WTC11 (cell line): ENCODE results near the gene RAPGEF2. TPM values are rescaled to one million over a fixed set of nuclear protein-coding genes. Genes with fewer than 3 reads are reported as not detected.

Source experiments
- ATAC-seq: fragments of 200-7000 bp; cut with Tn5 transposase; 2 replicates; pipeline ENCODE4 v1.10.0; 2021; ENCODE audit warnings: mild to moderate bottlenecking, moderate library complexity
- CTCF ChIA-PET: fragments of 300-600 bp; sonication (Branson Sonifier 250); formaldehyde crosslinking; loops from one replicate; lab custom pipeline; 2021; ENCODE audit warnings: antibody characterized with exemption; lab: Charles Lee
- POLR2A ChIA-PET: fragments of 350-600 bp; sonication (Branson Sonifier 250); formaldehyde crosslinking; loops from one replicate; lab custom pipeline; 2021; ENCODE audit warnings: antibody characterized with exemption; lab: Charles Lee
- DNase-seq: peaks from one replicate; pipeline ENCODE4 v3.0.0; 2021; ENCODE audit warnings: low spot score
- H3K27ac Mint-ChIP-seq: 2 replicates; pipeline ENCODE4 v1.8.0; 2021; ENCODE audit warnings: mixed read lengths
- H3K27me3 Mint-ChIP-seq: 2 replicates; pipeline ENCODE4 v1.8.0; 2021; ENCODE audit warnings: low read depth, mild to moderate bottlenecking, moderate library complexity, mixed read lengths
- H3K36me3 Mint-ChIP-seq: 2 replicates; pipeline ENCODE4 v1.8.0; 2021; ENCODE audit warnings: mixed read lengths
- H3K4me1 Mint-ChIP-seq: 2 replicates; pipeline ENCODE4 v1.8.0; 2022; ENCODE audit warnings: mixed read lengths
- H3K4me3 Mint-ChIP-seq: 2 replicates; pipeline ENCODE4 v1.8.0; 2021; ENCODE audit warnings: mild to moderate bottlenecking, moderate library complexity, mixed read lengths
- H3K9me3 Mint-ChIP-seq: 2 replicates; pipeline ENCODE4 v1.8.0; 2021; ENCODE audit warnings: mixed read lengths
- CREB1 ChIP-seq: sonication (generic); formaldehyde crosslinking; IDR thresholded peaks from 2 replicates; pipeline ENCODE4 v1.8.0; 2023; ENCODE audit warnings: mild to moderate bottlenecking, missing genetic modification reagents
- CREM ChIP-seq: sonication (generic); formaldehyde crosslinking; IDR thresholded peaks from 2 replicates; pipeline ENCODE4 v1.8.1; 2022; ENCODE audit warnings: mild to moderate bottlenecking, missing genetic modification reagents, moderate library complexity
- EMX1 ChIP-seq: fragments of 250-450 bp; sonication (Bioruptor Pico); IDR thresholded peaks from 2 replicates; pipeline ENCODE4 v1.8.0; 2021; ENCODE audit warnings: mild to moderate bottlenecking
- FOXP1 ChIP-seq: sonication (generic); formaldehyde crosslinking; IDR thresholded peaks from 2 replicates; pipeline ENCODE4 v1.8.0; 2022; ENCODE audit warnings: missing genetic modification reagents, mild to moderate bottlenecking, moderate library complexity, borderline replicate concordance
- GABPB1 ChIP-seq: sonication (generic); formaldehyde crosslinking; IDR thresholded peaks from 2 replicates; pipeline ENCODE4 v1.8.1; 2023; ENCODE audit warnings: mild to moderate bottlenecking, missing genetic modification reagents
- GTF2I ChIP-seq: fragments of 250-450 bp; sonication (Bioruptor Pico); conservative IDR thresholded peaks from 2 replicates; pipeline ENCODE4 v1.4.0; 2021; ENCODE audit warnings: mild to moderate bottlenecking
- HMGA2 ChIP-seq: fragments of 250-450 bp; sonication (Bioruptor Pico); IDR thresholded peaks from 2 replicates; pipeline ENCODE4 v1.4.0; 2021; ENCODE audit warnings: mild to moderate bottlenecking, moderate library complexity
- IRF2 ChIP-seq: sonication (generic); formaldehyde crosslinking; IDR thresholded peaks from 2 replicates; pipeline ENCODE4 v1.8.0; 2022; ENCODE audit warnings: low read depth, missing genetic modification reagents, borderline replicate concordance
- JUN ChIP-seq: sonication (generic); formaldehyde crosslinking; IDR thresholded peaks from 2 replicates; pipeline ENCODE4 v1.8.0; 2023; ENCODE audit warnings: mild to moderate bottlenecking, missing genetic modification reagents
- MYBL2 ChIP-seq: sonication (generic); formaldehyde crosslinking; IDR thresholded peaks from 2 replicates; pipeline ENCODE4 v1.8.1; 2023; ENCODE audit warnings: mild to moderate bottlenecking, moderate library complexity, missing genetic modification reagents
- NFATC4 ChIP-seq: fragments of 250-450 bp; sonication (Bioruptor Pico); IDR thresholded peaks from 2 replicates; pipeline ENCODE4 v1.9.0; 2021; ENCODE audit warnings: mild to moderate bottlenecking
- NFE2L1 ChIP-seq: sonication (generic); formaldehyde crosslinking; IDR thresholded peaks from 2 replicates; pipeline ENCODE4 v1.8.1; 2023; ENCODE audit warnings: missing genetic modification reagents
- NR1H2 ChIP-seq: sonication (generic); formaldehyde crosslinking; IDR thresholded peaks from 2 replicates; pipeline ENCODE4 v1.9.0; 2021; ENCODE audit warnings: mild to moderate bottlenecking, moderate library complexity, missing genetic modification reagents
- OVOL2 ChIP-seq: fragments of 250-450 bp; sonication (Bioruptor Pico); IDR thresholded peaks from 2 replicates; pipeline ENCODE4 v1.9.0; 2021; ENCODE audit warnings: mild to moderate bottlenecking, borderline replicate concordance
- SMAD3 ChIP-seq: sonication (generic); formaldehyde crosslinking; IDR thresholded peaks from 2 replicates; pipeline ENCODE4 v1.8.0; 2022; ENCODE audit warnings: missing genetic modification reagents, mild to moderate bottlenecking, borderline replicate concordance
- SP1 ChIP-seq: sonication (generic); formaldehyde crosslinking; conservative IDR thresholded peaks from 2 replicates; pipeline ENCODE4 v1.8.1; 2022; ENCODE audit warnings: missing genetic modification reagents
- TCF7 ChIP-seq: sonication (generic); formaldehyde crosslinking; IDR thresholded peaks from 2 replicates; pipeline ENCODE4 v1.8.0; 2022; ENCODE audit warnings: mild to moderate bottlenecking, low read depth, missing genetic modification reagents, moderate library complexity
- TEAD4 ChIP-seq: sonication (generic); formaldehyde crosslinking; IDR thresholded peaks from 2 replicates; pipeline ENCODE4 v1.8.0; 2022; ENCODE audit warnings: mild to moderate bottlenecking, missing genetic modification reagents
- TP53 ChIP-seq: sonication (generic); formaldehyde crosslinking; IDR thresholded peaks from 2 replicates; pipeline ENCODE4 v1.8.1; 2023; ENCODE audit warnings: mild to moderate bottlenecking, missing genetic modification reagents
- ZNF138 ChIP-seq: sonication (generic); formaldehyde crosslinking; conservative IDR thresholded peaks from 2 replicates; pipeline ENCODE4 v1.8.1; 2022; ENCODE audit warnings: mild to moderate bottlenecking, moderate library complexity, missing genetic modification reagents
- total RNA-seq: library from RNA; stranded (reverse); gene quantifications from 3 replicates; pipeline ENCODE4 v1.2.3, GENCODE V29; 2021
- TF ChIP-seq, protein P1 (sequence below): sonication (generic); formaldehyde crosslinking; IDR thresholded peaks from 2 replicates; pipeline ENCODE4 v1.8.0; 2023; ENCODE audit warnings: missing genetic modification reagents, mild to moderate bottlenecking, borderline replicate concordance
- TF ChIP-seq, protein P2 (sequence below): sonication (generic); formaldehyde crosslinking; IDR thresholded peaks from 2 replicates; pipeline ENCODE4 v1.8.1; 2022; ENCODE audit warnings: low read depth, missing genetic modification reagents, borderline replicate concordance
- TF ChIP-seq, protein P3 (sequence below): fragments of 250-450 bp; sonication (Bioruptor Pico); IDR thresholded peaks from 2 replicates; pipeline ENCODE4 v1.8.0; 2021; ENCODE audit warnings: mild to moderate bottlenecking
- TF ChIP-seq, protein P4 (sequence below): sonication (generic); formaldehyde crosslinking; IDR thresholded peaks from 2 replicates; pipeline ENCODE4 v1.8.0; 2022; ENCODE audit warnings: missing genetic modification reagents
- TF ChIP-seq, protein P5 (sequence below): sonication (generic); formaldehyde crosslinking; conservative IDR thresholded peaks from 2 replicates; pipeline ENCODE4 v1.8.1; 2023; ENCODE audit warnings: mild to moderate bottlenecking, low read depth, missing genetic modification reagents, moderate library complexity

Gene RAPGEF2
- total RNA-seq, 1 experiment from 2014 or later: 40.6 TPM

- CTCF ChIA-PET: interaction anchor here (1.6 kb wide), 1 partner anchor 23 kb away, joined by 4 read pairs; no protein-coding TSS in a partner anchor
Measured at GRCh38 chr4:159269116-159269515, 166.2 kb downstream of the RAPGEF2 start.

GRCh38 chr4:159269956-159270355 lies 167.1 kb downstream of the RAPGEF2 start:
- no peak overlapping the region for H3K27ac Mint-ChIP-seq
- DNase-seq (no peak), ATAC-seq (no peak)
- peaks cover 11% of the 10 kb centered on the region for H3K4me1 Mint-ChIP-seq
- POLR2A ChIA-PET: no interaction called here
- H3K27me3 Mint-ChIP-seq: no peaks in the 10 kb centered on the region
- CTCF ChIA-PET: no interaction called here
- H3K9me3 Mint-ChIP-seq: no peaks in the 10 kb centered on the region
- no peak overlapping the region for H3K4me3 Mint-ChIP-seq
- no peaks in the 10 kb centered on the region for H3K36me3 Mint-ChIP-seq
- TF ChIP-seq OVOL2 (CRISPR knock-in tag): no peak
- TF ChIP-seq, protein P1, sequence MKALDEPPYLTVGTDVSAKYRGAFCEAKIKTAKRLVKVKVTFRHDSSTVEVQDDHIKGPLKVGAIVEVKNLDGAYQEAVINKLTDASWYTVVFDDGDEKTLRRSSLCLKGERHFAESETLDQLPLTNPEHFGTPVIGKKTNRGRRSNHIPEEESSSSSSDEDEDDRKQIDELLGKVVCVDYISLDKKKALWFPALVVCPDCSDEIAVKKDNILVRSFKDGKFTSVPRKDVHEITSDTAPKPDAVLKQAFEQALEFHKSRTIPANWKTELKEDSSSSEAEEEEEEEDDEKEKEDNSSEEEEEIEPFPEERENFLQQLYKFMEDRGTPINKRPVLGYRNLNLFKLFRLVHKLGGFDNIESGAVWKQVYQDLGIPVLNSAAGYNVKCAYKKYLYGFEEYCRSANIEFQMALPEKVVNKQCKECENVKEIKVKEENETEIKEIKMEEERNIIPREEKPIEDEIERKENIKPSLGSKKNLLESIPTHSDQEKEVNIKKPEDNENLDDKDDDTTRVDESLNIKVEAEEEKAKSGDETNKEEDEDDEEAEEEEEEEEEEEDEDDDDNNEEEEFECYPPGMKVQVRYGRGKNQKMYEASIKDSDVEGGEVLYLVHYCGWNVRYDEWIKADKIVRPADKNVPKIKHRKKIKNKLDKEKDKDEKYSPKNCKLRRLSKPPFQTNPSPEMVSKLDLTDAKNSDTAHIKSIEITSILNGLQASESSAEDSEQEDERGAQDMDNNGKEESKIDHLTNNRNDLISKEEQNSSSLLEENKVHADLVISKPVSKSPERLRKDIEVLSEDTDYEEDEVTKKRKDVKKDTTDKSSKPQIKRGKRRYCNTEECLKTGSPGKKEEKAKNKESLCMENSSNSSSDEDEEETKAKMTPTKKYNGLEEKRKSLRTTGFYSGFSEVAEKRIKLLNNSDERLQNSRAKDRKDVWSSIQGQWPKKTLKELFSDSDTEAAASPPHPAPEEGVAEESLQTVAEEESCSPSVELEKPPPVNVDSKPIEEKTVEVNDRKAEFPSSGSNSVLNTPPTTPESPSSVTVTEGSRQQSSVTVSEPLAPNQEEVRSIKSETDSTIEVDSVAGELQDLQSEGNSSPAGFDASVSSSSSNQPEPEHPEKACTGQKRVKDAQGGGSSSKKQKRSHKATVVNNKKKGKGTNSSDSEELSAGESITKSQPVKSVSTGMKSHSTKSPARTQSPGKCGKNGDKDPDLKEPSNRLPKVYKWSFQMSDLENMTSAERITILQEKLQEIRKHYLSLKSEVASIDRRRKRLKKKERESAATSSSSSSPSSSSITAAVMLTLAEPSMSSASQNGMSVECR (CRISPR knock-in tag): no peak
- TF ChIP-seq GABPB1 (CRISPR knock-in tag): no peak
- no peak for TF ChIP-seq SMAD3
- TF ChIP-seq NR1H2: no peak
- TF ChIP-seq IRF2 (CRISPR knock-in tag): no peak
- no peak for TF ChIP-seq MYBL2 (CRISPR knock-in tag)
- TF ChIP-seq ZNF138 (CRISPR knock-in tag): no peak
- TF ChIP-seq, protein P2, sequence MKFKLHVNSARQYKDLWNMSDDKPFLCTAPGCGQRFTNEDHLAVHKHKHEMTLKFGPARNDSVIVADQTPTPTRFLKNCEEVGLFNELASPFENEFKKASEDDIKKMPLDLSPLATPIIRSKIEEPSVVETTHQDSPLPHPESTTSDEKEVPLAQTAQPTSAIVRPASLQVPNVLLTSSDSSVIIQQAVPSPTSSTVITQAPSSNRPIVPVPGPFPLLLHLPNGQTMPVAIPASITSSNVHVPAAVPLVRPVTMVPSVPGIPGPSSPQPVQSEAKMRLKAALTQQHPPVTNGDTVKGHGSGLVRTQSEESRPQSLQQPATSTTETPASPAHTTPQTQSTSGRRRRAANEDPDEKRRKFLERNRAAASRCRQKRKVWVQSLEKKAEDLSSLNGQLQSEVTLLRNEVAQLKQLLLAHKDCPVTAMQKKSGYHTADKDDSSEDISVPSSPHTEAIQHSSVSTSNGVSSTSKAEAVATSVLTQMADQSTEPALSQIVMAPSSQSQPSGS (CRISPR knock-in tag): no peak
- TF ChIP-seq NFATC4 (CRISPR knock-in tag): no peak
- TF ChIP-seq CREM: no peak
- no peak for TF ChIP-seq SP1 (CRISPR knock-in tag)
- TF ChIP-seq, protein P3, sequence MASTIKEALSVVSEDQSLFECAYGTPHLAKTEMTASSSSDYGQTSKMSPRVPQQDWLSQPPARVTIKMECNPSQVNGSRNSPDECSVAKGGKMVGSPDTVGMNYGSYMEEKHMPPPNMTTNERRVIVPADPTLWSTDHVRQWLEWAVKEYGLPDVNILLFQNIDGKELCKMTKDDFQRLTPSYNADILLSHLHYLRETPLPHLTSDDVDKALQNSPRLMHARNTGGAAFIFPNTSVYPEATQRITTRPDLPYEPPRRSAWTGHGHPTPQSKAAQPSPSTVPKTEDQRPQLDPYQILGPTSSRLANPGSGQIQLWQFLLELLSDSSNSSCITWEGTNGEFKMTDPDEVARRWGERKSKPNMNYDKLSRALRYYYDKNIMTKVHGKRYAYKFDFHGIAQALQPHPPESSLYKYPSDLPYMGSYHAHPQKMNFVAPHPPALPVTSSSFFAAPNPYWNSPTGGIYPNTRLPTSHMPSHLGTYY (CRISPR knock-in tag): no peak

More at GRCh38 chr4:159269116-159269515, 166.2 kb downstream of the RAPGEF2 start:
- TF ChIP-seq CREB1 (CRISPR knock-in tag) (no peak), HMGA2 (CRISPR knock-in tag) (no peak), TP53 (CRISPR knock-in tag) (no peak), FOXP1 (CRISPR knock-in tag) (no peak), TCF7 (CRISPR knock-in tag) (no peak), JUN (CRISPR knock-in tag) (no peak), EMX1 (CRISPR knock-in tag) (no peak), TEAD4 (CRISPR knock-in tag) (no peak), GTF2I (CRISPR knock-in tag) (no peak), NFE2L1 (CRISPR knock-in tag) (no peak)
- TF ChIP-seq, protein P4, sequence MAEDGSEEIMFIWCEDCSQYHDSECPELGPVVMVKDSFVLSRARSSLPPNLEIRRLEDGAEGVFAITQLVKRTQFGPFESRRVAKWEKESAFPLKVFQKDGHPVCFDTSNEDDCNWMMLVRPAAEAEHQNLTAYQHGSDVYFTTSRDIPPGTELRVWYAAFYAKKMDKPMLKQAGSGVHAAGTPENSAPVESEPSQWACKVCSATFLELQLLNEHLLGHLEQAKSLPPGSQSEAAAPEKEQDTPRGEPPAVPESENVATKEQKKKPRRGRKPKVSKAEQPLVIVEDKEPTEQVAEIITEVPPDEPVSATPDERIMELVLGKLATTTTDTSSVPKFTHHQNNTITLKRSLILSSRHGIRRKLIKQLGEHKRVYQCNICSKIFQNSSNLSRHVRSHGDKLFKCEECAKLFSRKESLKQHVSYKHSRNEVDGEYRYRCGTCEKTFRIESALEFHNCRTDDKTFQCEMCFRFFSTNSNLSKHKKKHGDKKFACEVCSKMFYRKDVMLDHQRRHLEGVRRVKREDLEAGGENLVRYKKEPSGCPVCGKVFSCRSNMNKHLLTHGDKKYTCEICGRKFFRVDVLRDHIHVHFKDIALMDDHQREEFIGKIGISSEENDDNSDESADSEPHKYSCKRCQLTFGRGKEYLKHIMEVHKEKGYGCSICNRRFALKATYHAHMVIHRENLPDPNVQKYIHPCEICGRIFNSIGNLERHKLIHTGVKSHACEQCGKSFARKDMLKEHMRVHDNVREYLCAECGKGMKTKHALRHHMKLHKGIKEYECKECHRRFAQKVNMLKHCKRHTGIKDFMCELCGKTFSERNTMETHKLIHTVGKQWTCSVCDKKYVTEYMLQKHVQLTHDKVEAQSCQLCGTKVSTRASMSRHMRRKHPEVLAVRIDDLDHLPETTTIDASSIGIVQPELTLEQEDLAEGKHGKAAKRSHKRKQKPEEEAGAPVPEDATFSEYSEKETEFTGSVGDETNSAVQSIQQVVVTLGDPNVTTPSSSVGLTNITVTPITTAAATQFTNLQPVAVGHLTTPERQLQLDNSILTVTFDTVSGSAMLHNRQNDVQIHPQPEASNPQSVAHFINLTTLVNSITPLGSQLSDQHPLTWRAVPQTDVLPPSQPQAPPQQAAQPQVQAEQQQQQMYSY (CRISPR knock-in tag): no peak
- TF ChIP-seq, protein P5, sequence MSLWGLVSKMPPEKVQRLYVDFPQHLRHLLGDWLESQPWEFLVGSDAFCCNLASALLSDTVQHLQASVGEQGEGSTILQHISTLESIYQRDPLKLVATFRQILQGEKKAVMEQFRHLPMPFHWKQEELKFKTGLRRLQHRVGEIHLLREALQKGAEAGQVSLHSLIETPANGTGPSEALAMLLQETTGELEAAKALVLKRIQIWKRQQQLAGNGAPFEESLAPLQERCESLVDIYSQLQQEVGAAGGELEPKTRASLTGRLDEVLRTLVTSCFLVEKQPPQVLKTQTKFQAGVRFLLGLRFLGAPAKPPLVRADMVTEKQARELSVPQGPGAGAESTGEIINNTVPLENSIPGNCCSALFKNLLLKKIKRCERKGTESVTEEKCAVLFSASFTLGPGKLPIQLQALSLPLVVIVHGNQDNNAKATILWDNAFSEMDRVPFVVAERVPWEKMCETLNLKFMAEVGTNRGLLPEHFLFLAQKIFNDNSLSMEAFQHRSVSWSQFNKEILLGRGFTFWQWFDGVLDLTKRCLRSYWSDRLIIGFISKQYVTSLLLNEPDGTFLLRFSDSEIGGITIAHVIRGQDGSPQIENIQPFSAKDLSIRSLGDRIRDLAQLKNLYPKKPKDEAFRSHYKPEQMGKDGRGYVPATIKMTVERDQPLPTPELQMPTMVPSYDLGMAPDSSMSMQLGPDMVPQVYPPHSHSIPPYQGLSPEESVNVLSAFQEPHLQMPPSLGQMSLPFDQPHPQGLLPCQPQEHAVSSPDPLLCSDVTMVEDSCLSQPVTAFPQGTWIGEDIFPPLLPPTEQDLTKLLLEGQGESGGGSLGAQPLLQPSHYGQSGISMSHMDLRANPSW (CRISPR knock-in tag): no peak
- no peak overlapping the region for H3K4me3 Mint-ChIP-seq
- H3K27me3 Mint-ChIP-seq: no peaks in the 10 kb centered on the region
- no peaks in the 10 kb centered on the region for H3K9me3 Mint-ChIP-seq
- no peak overlapping the region for H3K27ac Mint-ChIP-seq
- H3K36me3 Mint-ChIP-seq: no peaks in the 10 kb centered on the region
- peaks cover 11% of the 10 kb centered on the region for H3K4me1 Mint-ChIP-seq
- no peak for ATAC-seq
- POLR2A ChIA-PET: no interaction called here
- no peak for DNase-seq
